ENCODE measurements around the gene PTPN4. TPM values are rescaled to one million over a fixed set of nuclear protein-coding genes. Genes with fewer than 3 reads are reported as not detected.

The PTPN4 gene
- total RNA-seq, 2 donors from 2014 or later = 23.7 to 65.3 TPM

- intact Hi-C loops (cut with DNase I) = loop anchor here (5.0 kb wide), 1 partner anchor 67 kb away; the partner anchor contains the start of gene PTPN4
- peak in 3 of 4 experiments; percentile 25 to 52 (median 50) for TF ChIP-seq CTCF (IDR thresholded peaks at IDR 0.05)
- TF ChIP-seq POLR2A (IDR thresholded peaks at IDR 0.05) = no peak
- no peak for TF ChIP-seq POLR2AphosphoS5 (IDR thresholded peaks at IDR 0.05)
- 71% methylated on average over 7 of the region's 7 CpGs for WGBS
- H3K9me3 ChIP-seq = no peaks in the 10 kb centered on the region
- DNase-seq (ENCODE audit: low spot score) = no peak
- no peak overlapping the region for H3K27ac ChIP-seq
- H3K4me3 ChIP-seq = no peak overlapping the region
- no peaks in the 10 kb centered on the region for H3K36me3 ChIP-seq
- H3K4me1 ChIP-seq (replicated peaks) = no peaks in the 10 kb centered on the region
- H3K27me3 ChIP-seq (replicated peaks; ENCODE audit: insufficient read depth) = no peaks in the 10 kb centered on the region
Measured at GRCh38 chr2:119823734-119824334, 64.1 kb downstream of the PTPN4 start.

DNA sequence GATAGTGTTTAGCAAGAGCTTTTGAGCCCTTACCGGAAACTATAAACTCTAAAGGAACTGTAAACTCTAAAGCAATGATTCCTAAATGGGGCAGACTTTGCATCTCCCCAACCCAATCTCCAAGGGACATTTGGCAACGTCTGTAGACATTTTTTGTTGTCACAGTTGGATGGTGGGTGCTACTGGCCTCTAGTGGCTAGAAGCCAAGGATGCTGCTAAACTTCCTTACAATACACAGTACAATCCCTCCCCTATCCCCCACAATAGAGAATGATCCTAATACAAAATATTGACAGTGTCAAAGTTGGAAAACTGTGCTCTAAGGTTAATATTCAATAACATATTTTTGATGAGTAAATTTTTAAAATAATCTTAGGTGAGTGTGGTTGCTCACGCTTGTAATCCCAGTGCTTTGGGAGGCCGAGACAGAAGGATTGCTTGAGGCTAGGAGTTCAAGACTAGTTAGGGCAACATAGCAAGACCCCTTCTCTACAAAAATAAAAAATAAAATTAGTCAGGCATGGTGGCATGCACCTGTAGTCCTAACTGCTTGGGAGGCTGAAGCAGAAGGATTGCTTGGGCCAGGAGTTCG is 66.7 kb downstream of the PTPN4 start:
- Histone ChIP-seq H3K27ac (no peak overlapping the region), H3K9me3 (no peaks in the 10 kb centered on the region), H3K4me3 (no peak overlapping the region), H3K36me3 (no peaks in the 10 kb centered on the region), H3K27me3 (replicated peaks; ENCODE audit: insufficient read depth) (no peaks in the 10 kb centered on the region), H3K4me1 (replicated peaks) (no peaks in the 10 kb centered on the region)
- no peak for TF ChIP-seq POLR2A (IDR thresholded peaks at IDR 0.05)
- no peak for TF ChIP-seq POLR2AphosphoS5 (IDR thresholded peaks at IDR 0.05)
- TF ChIP-seq CTCF (IDR thresholded peaks at IDR 0.05) = peak in 1 of 4 experiments; percentile 20
- WGBS = 78% methylated on average over 5 of the region's 5 CpGs
- intact Hi-C loops (cut with DNase I) = no loop called here
- no peak for DNase-seq (ENCODE audit: low spot score)

DNA sequence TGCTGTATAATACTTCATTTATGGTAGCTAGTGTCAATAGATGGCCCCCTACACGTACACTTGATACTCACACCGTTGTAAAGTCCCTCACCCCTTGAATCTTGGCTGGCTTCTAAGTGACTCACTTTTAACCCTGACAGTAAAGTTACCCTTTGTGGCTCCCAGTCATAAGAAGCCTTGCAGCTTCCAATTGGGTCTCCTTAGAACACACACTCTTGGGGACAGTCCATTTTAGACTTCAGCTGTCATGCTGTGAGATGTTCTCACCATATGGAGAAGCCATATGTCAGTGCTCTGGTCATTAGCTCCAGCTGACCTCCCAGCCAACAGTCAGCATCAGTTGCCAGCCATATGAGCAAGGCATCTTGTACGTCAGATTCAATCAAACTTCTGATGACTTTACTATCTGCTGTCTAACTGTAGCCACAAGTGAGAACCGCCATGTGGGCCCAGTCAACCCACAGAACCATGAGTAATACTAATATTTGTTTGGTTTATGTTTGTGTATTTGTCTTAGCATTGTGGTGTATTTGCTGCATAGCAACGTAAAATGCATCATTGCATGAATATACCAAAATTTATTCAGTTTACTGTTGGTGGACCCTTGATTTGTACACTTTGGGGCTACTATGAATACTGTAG is 68.3 kb downstream of the PTPN4 start:
- H3K27me3 ChIP-seq (replicated peaks; ENCODE audit: insufficient read depth) = no peaks in the 10 kb centered on the region
- intact Hi-C loops (cut with DNase I) = no loop called here
- no peak overlapping the region for H3K4me3 ChIP-seq
- WGBS = 80% methylated on average over 5 of the region's 5 CpGs
- DNase-seq (ENCODE audit: low spot score) = no peak
- no peaks in the 10 kb centered on the region for H3K4me1 ChIP-seq (replicated peaks)
- no peaks in the 10 kb centered on the region for H3K36me3 ChIP-seq
- TF ChIP-seq POLR2AphosphoS5 (IDR thresholded peaks at IDR 0.05) (no peak), CTCF (IDR thresholded peaks at IDR 0.05) (no peak), POLR2A (IDR thresholded peaks at IDR 0.05) (no peak)
- no peak overlapping the region for H3K27ac ChIP-seq
- H3K9me3 ChIP-seq = no peaks in the 10 kb centered on the region

DNA sequence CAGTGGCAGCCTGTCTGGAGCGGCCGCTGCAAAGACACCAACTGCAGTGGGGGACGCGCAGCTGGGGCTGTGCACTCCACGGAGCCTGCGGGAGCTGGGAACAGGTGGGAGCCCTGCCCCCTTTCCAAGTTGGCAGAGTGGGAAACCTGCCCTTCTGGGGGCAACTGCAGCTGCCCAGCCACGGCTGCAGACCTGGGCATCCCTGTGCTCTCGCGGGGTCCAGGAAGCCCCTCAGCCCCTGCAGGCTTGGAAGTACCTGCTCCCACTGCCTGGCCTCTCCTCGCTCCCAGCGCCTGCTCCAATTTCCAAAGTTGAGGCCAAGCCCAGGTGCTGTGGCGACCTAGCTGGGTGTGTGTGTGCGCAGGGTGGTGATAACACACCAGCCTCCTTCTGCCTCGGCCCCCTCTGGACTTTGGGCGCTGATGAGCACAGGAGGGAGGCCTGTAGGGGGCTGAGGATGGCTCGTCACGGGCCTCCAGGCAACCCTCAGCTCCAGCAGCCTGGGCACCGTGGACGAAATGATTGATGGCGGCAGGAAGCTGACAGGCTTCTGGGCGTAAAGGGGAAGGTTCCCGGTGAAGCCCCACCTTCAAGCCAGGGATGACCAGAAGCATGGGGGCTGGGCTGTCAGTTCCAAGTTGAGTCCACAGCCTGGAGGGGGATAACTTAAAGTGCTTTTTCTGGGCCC is 76.9 kb downstream of the PTPN4 start:
- intact Hi-C loops (cut with DNase I) = no loop called here
- Histone ChIP-seq H3K9me3 (no peaks in the 10 kb centered on the region), H3K4me1 (replicated peaks) (no peaks in the 10 kb centered on the region), H3K36me3 (no peaks in the 10 kb centered on the region), H3K4me3 (no peak overlapping the region), H3K27me3 (replicated peaks; ENCODE audit: insufficient read depth) (no peaks in the 10 kb centered on the region), H3K27ac (no peak overlapping the region)
- no peak for TF ChIP-seq POLR2A (IDR thresholded peaks at IDR 0.05)
- TF ChIP-seq CTCF (IDR thresholded peaks at IDR 0.05) = no peak
- no peak for TF ChIP-seq POLR2AphosphoS5 (IDR thresholded peaks at IDR 0.05)
- DNase-seq (ENCODE audit: low spot score) = no peak
- WGBS = 96% methylated on average over 18 of the region's 22 CpGs
